ENCODE measurements around the gene AOC1.

AOC1 gene

GRCh38 chr7:150835702-150836280 is 16.5 kb upstream of the AOC1 start:
- no peak for TF ChIP-seq CTCF (IDR thresholded peaks at IDR 0.05; ENCODE audit: low read depth, low read length)
- no peak overlapping the region for H3K4me3 ChIP-seq (ENCODE audit: low read depth, low read length)

- H3K4me3 ChIP-seq (ENCODE audit: low read depth, low read length), result no peak overlapping the region
- TF ChIP-seq CTCF (IDR thresholded peaks at IDR 0.05; ENCODE audit: low read depth, low read length), result no peak
Observed at GRCh38 chr7:150838965-150839650, 13.2 kb upstream of the AOC1 start.

- no peak for TF ChIP-seq CTCF (IDR thresholded peaks at IDR 0.05; ENCODE audit: low read depth, low read length)
- no peak overlapping the region for H3K4me3 ChIP-seq (ENCODE audit: low read depth, low read length)
Observed at GRCh38 chr7:150842018-150842417, 10.3 kb upstream of the AOC1 start.

- H3K4me3 ChIP-seq (ENCODE audit: low read depth, low read length), result no peak overlapping the region
- TF ChIP-seq CTCF (IDR thresholded peaks at IDR 0.05; ENCODE audit: low read depth, low read length), result no peak
Observed at GRCh38 chr7:150842716-150843115, 9.6 kb upstream of the AOC1 start.

- no peak overlapping the region for H3K4me3 ChIP-seq (ENCODE audit: low read depth, low read length)
- no peak for TF ChIP-seq CTCF (IDR thresholded peaks at IDR 0.05; ENCODE audit: low read depth, low read length)
Observed at GRCh38 chr7:150845421-150845861, 6.9 kb upstream of the AOC1 start.

- H3K4me3 ChIP-seq (ENCODE audit: low read depth, low read length), result no peak overlapping the region
- no peak for TF ChIP-seq CTCF (IDR thresholded peaks at IDR 0.05; ENCODE audit: low read depth, low read length)
Observed at GRCh38 chr7:150846291-150847115, 5.8 kb upstream of the AOC1 start.

GRCh38 chr7:150847536-150847935 is 4.8 kb upstream of the AOC1 start:
- TF ChIP-seq CTCF (IDR thresholded peaks at IDR 0.05; ENCODE audit: low read depth, low read length), result no peak
- no peak overlapping the region for H3K4me3 ChIP-seq (ENCODE audit: low read depth, low read length)

All from WI38 (cell line).